Measurements from ENCODE around the gene TMEM131L. TPM values are rescaled to one million over a fixed set of nuclear protein-coding genes. Genes with fewer than 3 reads are reported as not detected.

TMEM131L gene
- total and polyA plus RNA-seq, 12 donors, result 2.5 to 11.7 (median 4.8) TPM

DNA sequence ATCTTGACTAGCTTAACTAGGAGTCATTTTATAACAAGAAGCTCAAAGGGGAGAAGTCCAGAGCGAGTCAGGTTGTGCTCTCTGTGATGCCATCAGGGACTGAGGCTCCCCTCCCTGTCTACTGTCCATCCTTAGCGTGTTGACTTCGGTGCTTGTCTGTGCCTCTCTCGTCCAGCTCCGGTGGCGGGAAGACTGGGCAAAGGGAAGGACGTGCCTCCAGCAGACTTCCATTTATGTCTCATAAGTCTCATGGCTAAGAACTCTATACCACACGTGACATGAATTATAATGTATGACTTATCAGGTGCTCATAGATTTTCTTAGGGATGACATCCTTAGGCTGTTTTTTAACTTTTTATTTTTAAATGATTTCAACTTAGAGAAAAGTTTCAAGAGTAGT is 125.3 kb downstream of the TMEM131L start:
- 83 to 96% (median 91%) methylated on average over 8 of the region's 8 CpGs for WGBS, 4 donors

DNA sequence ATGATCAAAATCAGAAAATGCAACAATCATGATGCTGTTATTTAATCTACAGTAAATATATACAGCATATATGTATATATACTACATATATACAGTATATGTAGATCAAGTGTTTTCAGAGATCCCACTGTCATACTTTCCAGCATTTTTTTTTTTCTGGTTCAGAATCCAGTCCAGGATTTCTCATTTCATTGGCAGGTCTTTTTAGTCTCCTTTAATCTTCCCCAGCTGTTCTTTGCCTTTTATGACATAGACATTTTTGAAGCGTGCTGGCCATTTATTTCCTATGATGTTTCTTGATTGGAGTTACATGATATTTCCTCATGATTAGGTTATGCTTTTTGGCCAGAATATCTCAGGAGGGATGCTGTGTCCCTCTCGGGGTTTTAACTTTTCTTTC is 125.9 kb downstream of the TMEM131L start:
- H3K36me3 ChIP-seq (replicated peaks in 1 of 2), result peaks cover 0 to 8% of the 10 kb centered on the region in 2 donors

More for the DNA sequence above, 125.3 kb downstream of the TMEM131L start:
- TF ChIP-seq, protein P1, sequence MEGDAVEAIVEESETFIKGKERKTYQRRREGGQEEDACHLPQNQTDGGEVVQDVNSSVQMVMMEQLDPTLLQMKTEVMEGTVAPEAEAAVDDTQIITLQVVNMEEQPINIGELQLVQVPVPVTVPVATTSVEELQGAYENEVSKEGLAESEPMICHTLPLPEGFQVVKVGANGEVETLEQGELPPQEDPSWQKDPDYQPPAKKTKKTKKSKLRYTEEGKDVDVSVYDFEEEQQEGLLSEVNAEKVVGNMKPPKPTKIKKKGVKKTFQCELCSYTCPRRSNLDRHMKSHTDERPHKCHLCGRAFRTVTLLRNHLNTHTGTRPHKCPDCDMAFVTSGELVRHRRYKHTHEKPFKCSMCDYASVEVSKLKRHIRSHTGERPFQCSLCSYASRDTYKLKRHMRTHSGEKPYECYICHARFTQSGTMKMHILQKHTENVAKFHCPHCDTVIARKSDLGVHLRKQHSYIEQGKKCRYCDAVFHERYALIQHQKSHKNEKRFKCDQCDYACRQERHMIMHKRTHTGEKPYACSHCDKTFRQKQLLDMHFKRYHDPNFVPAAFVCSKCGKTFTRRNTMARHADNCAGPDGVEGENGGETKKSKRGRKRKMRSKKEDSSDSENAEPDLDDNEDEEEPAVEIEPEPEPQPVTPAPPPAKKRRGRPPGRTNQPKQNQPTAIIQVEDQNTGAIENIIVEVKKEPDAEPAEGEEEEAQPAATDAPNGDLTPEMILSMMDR (IDR thresholded peaks at IDR 0.05), result no peak
- no peaks in the 10 kb centered on the region for H3K4me1 ChIP-seq (replicated peaks in 1 of 2)
- H3K9me3 ChIP-seq (replicated peaks in 1 of 3), result no peaks in the 10 kb centered on the region
- DNase-seq, result no peak
- no peak overlapping the region for H3K27ac ChIP-seq
- H3K4me3 ChIP-seq, result no peak overlapping the region
- intact Hi-C loops (cut with DNase I), result no loop called here
- no peaks in the 10 kb centered on the region for H3K27me3 ChIP-seq
- peaks cover 0 to 8% of the 10 kb centered on the region in 2 donors for H3K36me3 ChIP-seq (replicated peaks in 1 of 2)

DNA sequence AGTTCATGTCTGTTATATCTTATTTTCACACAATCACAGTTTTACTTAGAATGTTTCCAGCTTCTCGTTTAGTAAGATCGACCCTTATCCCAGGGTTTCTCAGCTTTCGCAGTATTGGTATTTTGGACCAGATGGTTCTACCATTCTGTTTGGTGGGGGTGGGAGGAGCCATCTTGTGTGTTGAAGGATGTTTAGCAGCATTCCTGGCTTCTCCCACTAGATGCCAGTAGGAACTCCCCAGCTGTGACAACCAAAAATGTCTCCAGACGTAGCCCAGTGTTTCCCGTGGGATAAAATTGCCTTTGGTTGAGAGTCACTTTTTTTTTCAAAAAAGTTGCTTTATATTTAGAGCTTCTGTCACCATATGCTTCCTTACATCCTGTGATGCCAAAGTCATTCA is 127.0 kb downstream of the TMEM131L start:
- 93 to 96% (median 95%) methylated on average over 5 of the region's 5 CpGs for WGBS, 4 donors
- no peak overlapping the region for H3K27ac ChIP-seq

More for the DNA sequence above, 125.9 kb downstream of the TMEM131L start:
- no peak for DNase-seq
- WGBS, 4 donors, result 89 to 100% (median 95%) methylated on average over 2 of the region's 2 CpGs
- no peaks in the 10 kb centered on the region for H3K27me3 ChIP-seq
- intact Hi-C loops (cut with DNase I), result no loop called here
- H3K9me3 ChIP-seq (replicated peaks in 1 of 3), result no peaks in the 10 kb centered on the region
- H3K27ac ChIP-seq, result no peak overlapping the region
- TF ChIP-seq, protein P1 (IDR thresholded peaks at IDR 0.05), result no peak
- no peak for TF ChIP-seq POLR2A (IDR thresholded peaks at IDR 0.05)
- no peak overlapping the region for H3K4me3 ChIP-seq
- H3K4me1 ChIP-seq (replicated peaks in 1 of 2), result no peaks in the 10 kb centered on the region

DNA sequence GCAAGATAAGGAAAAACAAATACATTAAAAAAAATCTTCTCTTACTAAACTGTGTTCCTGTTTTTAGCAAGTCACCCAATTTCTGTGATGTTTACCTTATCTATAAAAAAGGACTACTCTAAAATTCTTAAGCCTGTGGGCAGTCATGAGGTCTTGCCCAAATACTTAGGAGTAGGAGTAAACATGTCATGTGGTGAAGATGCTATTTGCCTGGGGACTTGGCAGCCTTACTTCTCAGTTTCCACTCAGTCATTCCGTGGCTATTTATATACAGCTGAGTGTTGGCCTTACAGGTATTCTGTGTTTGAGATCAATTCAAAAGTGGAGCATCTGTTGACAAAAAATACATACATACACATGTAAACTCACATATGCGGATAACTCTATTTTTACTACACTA is 128.1 kb downstream of the TMEM131L start:
- no peaks in the 10 kb centered on the region for H3K27me3 ChIP-seq
- no peaks in the 10 kb centered on the region for H3K4me1 ChIP-seq (replicated peaks in 1 of 2)
- peaks cover 0 to 16% of the 10 kb centered on the region in 2 donors for H3K36me3 ChIP-seq (replicated peaks in 1 of 2)
- H3K4me3 ChIP-seq, result no peak overlapping the region
- H3K9me3 ChIP-seq (replicated peaks in 1 of 3), result no peaks in the 10 kb centered on the region
- TF ChIP-seq, protein P1 (IDR thresholded peaks at IDR 0.05), result no peak
- no peak for TF ChIP-seq POLR2A (IDR thresholded peaks at IDR 0.05)
- H3K27ac ChIP-seq, result no peak overlapping the region
- no peak for DNase-seq
- 45 to 100% (median 78%) methylated on average over 2 of the region's 2 CpGs for WGBS, 4 donors
- intact Hi-C loops (cut with DNase I), result no loop called here

More for the DNA sequence above, 127.0 kb downstream of the TMEM131L start:
- no peaks in the 10 kb centered on the region for H3K9me3 ChIP-seq (replicated peaks in 1 of 3)
- H3K4me1 ChIP-seq (replicated peaks in 1 of 2), result no peaks in the 10 kb centered on the region
- H3K36me3 ChIP-seq (replicated peaks in 1 of 2), result peaks cover 0 to 8% of the 10 kb centered on the region in 2 donors
- H3K4me3 ChIP-seq, result no peak overlapping the region
- DNase-seq, result no peak
- no peaks in the 10 kb centered on the region for H3K27me3 ChIP-seq
- no peak for TF ChIP-seq POLR2A (IDR thresholded peaks at IDR 0.05)
- TF ChIP-seq, protein P1 (IDR thresholded peaks at IDR 0.05), result no peak
- intact Hi-C loops (cut with DNase I), result no loop called here

Data from adrenal gland (tissue), 12 donors.